ENCODE measurements around the gene PSMD1.

PSMD1 gene

GRCh38 chr2:231181860-231182512 lies 125.3 kb downstream of the PSMD1 start:
- ChIA-PET POLR2A (interaction anchor here (0.9 kb wide), 1 partner anchor 16 kb away, joined by 4 read pairs; the partner anchor contains the start of gene ARMC9), CTCF (interaction anchor here (1.4 kb wide), 1 partner anchor 11 kb away, joined by 9 read pairs; no protein-coding TSS in a partner anchor)
- TF ChIP-seq FOXA1 (IDR thresholded peaks at IDR 0.05), result no peak
- TF ChIP-seq FOXK2 (IDR thresholded peaks at IDR 0.05), result no peak
- no peak for TF ChIP-seq TARDBP (IDR thresholded peaks at IDR 0.05)
- no peak for TF ChIP-seq L3MBTL2 (conservative IDR thresholded peaks at IDR 0.05)
- no peak for TF ChIP-seq HDGF (IDR thresholded peaks at IDR 0.05; ENCODE audit: borderline replicate concordance)
- no peak for TF ChIP-seq CTBP1 (IDR thresholded peaks at IDR 0.05; ENCODE audit: borderline replicate concordance)
- no peak for TF ChIP-seq SP1 (IDR thresholded peaks at IDR 0.05)
- no peak for TF ChIP-seq ZNF384 (IDR thresholded peaks at IDR 0.05)
- TF ChIP-seq NFRKB (IDR thresholded peaks at IDR 0.05), result no peak
- no peak for TF ChIP-seq LEF1 (IDR thresholded peaks at IDR 0.05; ENCODE audit: borderline replicate concordance)
- TF ChIP-seq ARNT (IDR thresholded peaks at IDR 0.05), result no peak
- DNase-seq (ENCODE audit: extremely low spot score), result peak; percentile 48

GRCh38 chr2:231182513-231182899 lies 125.8 kb downstream of the PSMD1 start:
- ChIA-PET CTCF (interaction anchor here (1.4 kb wide), 1 partner anchor 10 kb away, joined by 9 read pairs; no protein-coding TSS in a partner anchor), POLR2A (interaction anchor here (0.9 kb wide), 1 partner anchor 16 kb away, joined by 4 read pairs; the partner anchor contains the start of gene ARMC9)
- TF ChIP-seq FOXK2 (IDR thresholded peaks at IDR 0.05), result no peak
- no peak for TF ChIP-seq ZNF384 (IDR thresholded peaks at IDR 0.05)
- no peak for TF ChIP-seq ARNT (IDR thresholded peaks at IDR 0.05)
- TF ChIP-seq ELF4 (IDR thresholded peaks at IDR 0.05), result no peak
- no peak for TF ChIP-seq PKNOX1 (IDR thresholded peaks at IDR 0.05)
- TF ChIP-seq CTBP1 (IDR thresholded peaks at IDR 0.05; ENCODE audit: borderline replicate concordance), result no peak
- no peak for TF ChIP-seq L3MBTL2 (conservative IDR thresholded peaks at IDR 0.05)
- no peak for TF ChIP-seq SP1 (IDR thresholded peaks at IDR 0.05)
- no peak for TF ChIP-seq LEF1 (IDR thresholded peaks at IDR 0.05; ENCODE audit: borderline replicate concordance)
- no peak for TF ChIP-seq BHLHE40 (IDR thresholded peaks at IDR 0.05; ENCODE audit: borderline replicate concordance)
- no peak for TF ChIP-seq NFRKB (IDR thresholded peaks at IDR 0.05)
- TF ChIP-seq FOXM1 (IDR thresholded peaks at IDR 0.05; ENCODE audit: borderline replicate concordance), result no peak
- TF ChIP-seq SUZ12 (IDR thresholded peaks at IDR 0.05), result no peak
- no peak for TF ChIP-seq HDGF (IDR thresholded peaks at IDR 0.05; ENCODE audit: borderline replicate concordance)
- no peak for TF ChIP-seq TARDBP (IDR thresholded peaks at IDR 0.05)
- TF ChIP-seq FOXA1 (IDR thresholded peaks at IDR 0.05), result no peak
- DNase-seq (ENCODE audit: extremely low spot score), result peak; percentile 31

- ChIA-PET POLR2A (no interaction called here), CTCF (no interaction called here)
- TF ChIP-seq LEF1 (IDR thresholded peaks at IDR 0.05; ENCODE audit: borderline replicate concordance), result no peak
- TF ChIP-seq BHLHE40 (IDR thresholded peaks at IDR 0.05; ENCODE audit: borderline replicate concordance), result no peak
- TF ChIP-seq SUZ12 (IDR thresholded peaks at IDR 0.05), result no peak
- no peak for TF ChIP-seq CTBP1 (IDR thresholded peaks at IDR 0.05; ENCODE audit: borderline replicate concordance)
- no peak for TF ChIP-seq NFRKB (IDR thresholded peaks at IDR 0.05)
- no peak for TF ChIP-seq FOXM1 (IDR thresholded peaks at IDR 0.05; ENCODE audit: borderline replicate concordance)
- no peak for TF ChIP-seq ARNT (IDR thresholded peaks at IDR 0.05)
- no peak for TF ChIP-seq FOXA1 (IDR thresholded peaks at IDR 0.05)
- no peak for TF ChIP-seq L3MBTL2 (conservative IDR thresholded peaks at IDR 0.05)
- TF ChIP-seq PKNOX1 (IDR thresholded peaks at IDR 0.05), result no peak
- no peak for TF ChIP-seq SP1 (IDR thresholded peaks at IDR 0.05)
- no peak for DNase-seq (ENCODE audit: extremely low spot score)
These were observed 127.2 kb downstream of the PSMD1 start for GRCh38 chr2:231183851-231184250.

GRCh38 chr2:231184319-231184718 lies 127.7 kb downstream of the PSMD1 start:
- no peak for TF ChIP-seq LEF1 (IDR thresholded peaks at IDR 0.05; ENCODE audit: borderline replicate concordance)
- TF ChIP-seq L3MBTL2 (conservative IDR thresholded peaks at IDR 0.05), result no peak
- no peak for TF ChIP-seq PKNOX1 (IDR thresholded peaks at IDR 0.05)
- no peak for TF ChIP-seq FOXM1 (IDR thresholded peaks at IDR 0.05; ENCODE audit: borderline replicate concordance)
- ChIA-PET POLR2A (no interaction called here), CTCF (no interaction called here)
- DNase-seq (ENCODE audit: extremely low spot score), result no peak

GRCh38 chr2:231185050-231185725 lies 128.5 kb downstream of the PSMD1 start:
- CTCF ChIA-PET, result no interaction called here
- TF ChIP-seq CTBP1 (IDR thresholded peaks at IDR 0.05; ENCODE audit: borderline replicate concordance) (no peak), ARNT (IDR thresholded peaks at IDR 0.05) (no peak), SP1 (IDR thresholded peaks at IDR 0.05) (no peak), FOXA1 (IDR thresholded peaks at IDR 0.05) (no peak)
- POLR2A ChIA-PET, result no interaction called here
- no peak for DNase-seq (ENCODE audit: extremely low spot score)

- no peak for DNase-seq (ENCODE audit: extremely low spot score)
- CTCF ChIA-PET, result no interaction called here
- no peak for TF ChIP-seq TARDBP (IDR thresholded peaks at IDR 0.05)
- TF ChIP-seq CTBP1 (IDR thresholded peaks at IDR 0.05; ENCODE audit: borderline replicate concordance), result no peak
- TF ChIP-seq PKNOX1 (IDR thresholded peaks at IDR 0.05), result no peak
- no peak for TF ChIP-seq ELF4 (IDR thresholded peaks at IDR 0.05)
- no peak for TF ChIP-seq BHLHE40 (IDR thresholded peaks at IDR 0.05; ENCODE audit: borderline replicate concordance)
- TF ChIP-seq ZNF384 (IDR thresholded peaks at IDR 0.05), result no peak
- TF ChIP-seq SP1 (IDR thresholded peaks at IDR 0.05), result no peak
- no peak for TF ChIP-seq NFRKB (IDR thresholded peaks at IDR 0.05)
- no peak for TF ChIP-seq FOXA1 (IDR thresholded peaks at IDR 0.05)
- TF ChIP-seq LEF1 (IDR thresholded peaks at IDR 0.05; ENCODE audit: borderline replicate concordance), result no peak
- no peak for TF ChIP-seq L3MBTL2 (conservative IDR thresholded peaks at IDR 0.05)
- no peak for TF ChIP-seq FOXM1 (IDR thresholded peaks at IDR 0.05; ENCODE audit: borderline replicate concordance)
- no peak for TF ChIP-seq FOXK2 (IDR thresholded peaks at IDR 0.05)
- no peak for TF ChIP-seq SUZ12 (IDR thresholded peaks at IDR 0.05)
- no peak for TF ChIP-seq ARNT (IDR thresholded peaks at IDR 0.05)
- no peak for TF ChIP-seq HDGF (IDR thresholded peaks at IDR 0.05; ENCODE audit: borderline replicate concordance)
- POLR2A ChIA-PET, result no interaction called here
These were observed 129.2 kb downstream of the PSMD1 start for GRCh38 chr2:231185886-231186285.

Measured in HEK293T (cell line).